Activated CD4-positive, CD25-positive, alpha-beta regulatory T cell treated with anti-CD3 and anti-CD28 coated beads, Interleukin-2, amount 50 U/mL, for 72 hours (primary cell): ENCODE measurements around the gene CA4.
"Not testable (repeated sequence)": the region's sequence is repeated elsewhere in the genome, so short reads cannot be mapped to it uniquely, and the experiment has no call there.

ENCODE experiments used
- DNase-seq: peaks from one replicate; pipeline ENCODE4 v3.0.0; 2021

The CA4 gene

GRCh38 chr17:60178180-60178579, 28.4 kb downstream of the CA4 start:
- DNase-seq, result not testable (repeated sequence)

GRCh38 chr17:60180380-60180779, 30.6 kb downstream of the CA4 start:
- not testable (repeated sequence) for DNase-seq

DNA sequence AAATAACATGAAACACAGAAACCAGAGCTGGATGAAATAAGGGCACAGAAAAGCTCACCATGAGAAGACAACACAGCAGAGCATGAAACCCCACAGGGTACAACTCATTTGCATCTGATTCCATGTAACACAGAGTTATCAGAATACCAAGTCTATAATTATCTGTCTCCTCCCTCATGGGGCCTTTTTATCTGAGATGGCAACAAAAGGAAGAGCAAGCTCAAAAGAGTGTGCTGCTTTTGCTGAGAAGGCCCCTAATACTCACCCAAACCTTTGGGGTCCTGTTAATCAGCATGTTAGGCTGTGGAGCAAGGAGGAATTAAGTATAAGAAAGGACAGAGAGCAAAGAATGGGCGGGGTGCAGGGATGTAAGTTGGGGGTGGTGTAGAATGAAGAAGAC, 36.6 kb downstream of the CA4 start:
- not testable (repeated sequence) for DNase-seq

- not testable (repeated sequence) for DNase-seq
Observed at GRCh38 chr17:60186846-60187745, 37.3 kb downstream of the CA4 start.

DNA sequence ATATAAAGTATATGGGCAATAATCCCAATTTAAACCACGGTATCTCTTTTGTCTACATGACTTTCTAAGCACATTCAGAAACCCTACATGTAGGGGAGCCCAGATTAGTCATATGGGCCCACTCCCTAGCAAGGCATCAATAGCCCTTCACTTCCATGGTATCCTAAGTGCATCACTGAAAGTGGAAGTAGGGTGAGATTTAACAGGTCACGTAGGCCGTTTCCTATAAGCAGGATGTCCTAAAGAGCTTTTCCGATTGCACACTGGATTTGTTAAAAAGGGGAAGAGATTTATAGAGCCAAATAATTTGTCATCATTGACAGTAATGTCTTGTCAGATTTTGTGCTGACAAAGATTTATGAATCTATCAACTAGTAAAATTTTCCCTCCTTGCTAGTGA, 39.0 kb downstream of the CA4 start:
- no peak for DNase-seq

- not testable (repeated sequence) for DNase-seq
Observed at GRCh38 chr17:60190032-60190431, 40.3 kb downstream of the CA4 start.

GRCh38 chr17:60193032-60193431, 43.3 kb downstream of the CA4 start:
- DNase-seq, result not testable (repeated sequence)

DNA sequence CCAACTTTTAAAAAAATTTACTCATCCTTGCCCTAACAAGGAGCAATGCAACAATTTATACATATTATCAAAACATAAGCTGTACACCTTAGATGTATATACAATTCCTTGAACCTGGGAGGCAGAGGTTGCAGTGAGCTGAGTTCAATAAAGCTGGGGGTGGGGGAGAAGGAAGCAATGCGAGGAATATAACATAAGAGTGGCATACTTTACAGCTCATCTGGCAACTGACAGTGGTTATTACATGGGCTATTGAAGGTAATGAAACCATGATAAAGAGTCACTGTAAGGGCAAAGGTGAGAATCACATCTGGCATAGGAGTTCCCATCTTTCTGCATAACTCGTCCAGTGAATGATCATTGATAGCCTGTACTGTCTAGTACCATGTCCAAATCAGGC, 43.7 kb downstream of the CA4 start:
- DNase-seq, result no peak

GRCh38 chr17:60194141-60194540, 44.4 kb downstream of the CA4 start:
- DNase-seq, result not testable (repeated sequence)

DNA sequence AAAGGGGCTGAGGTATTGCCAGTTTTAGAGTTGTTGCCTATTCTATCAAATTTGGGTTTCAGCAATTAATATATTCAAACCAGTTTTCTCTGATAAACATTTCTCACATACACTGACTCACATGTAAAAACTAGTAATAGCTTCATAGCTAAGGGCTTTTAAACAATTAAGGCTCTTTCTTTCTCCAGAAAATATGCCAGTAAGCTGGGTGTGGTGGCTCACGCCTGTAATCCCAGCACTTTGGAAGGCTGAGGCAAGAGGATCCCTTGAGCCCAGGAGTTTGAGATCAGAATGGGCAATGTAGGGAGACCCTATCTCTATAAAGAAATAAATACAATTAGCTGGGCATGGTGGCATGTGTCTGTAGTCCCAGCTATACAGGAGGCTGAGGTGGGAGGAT, 48.9 kb downstream of the CA4 start:
- not testable (repeated sequence) for DNase-seq

DNA sequence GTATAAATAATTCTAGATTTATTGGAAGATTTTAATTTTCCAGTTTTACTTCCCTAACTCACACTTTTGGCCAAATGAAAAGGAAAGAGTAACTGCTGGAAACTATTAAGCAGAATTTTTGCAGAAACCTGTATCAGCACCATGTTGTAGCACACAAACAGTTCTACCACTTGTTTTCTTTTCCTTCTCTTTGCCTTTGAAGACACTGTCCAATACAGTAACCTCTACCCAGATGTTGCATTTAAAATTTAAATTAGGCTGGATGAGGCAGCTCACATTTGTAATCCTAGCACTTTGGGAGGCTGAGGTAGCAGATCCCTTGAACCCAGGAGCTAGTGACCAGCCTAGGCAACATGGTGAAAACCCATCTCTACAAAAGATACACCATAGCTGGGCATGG, 56.0 kb downstream of the CA4 start:
- DNase-seq, result not testable (repeated sequence)

DNA sequence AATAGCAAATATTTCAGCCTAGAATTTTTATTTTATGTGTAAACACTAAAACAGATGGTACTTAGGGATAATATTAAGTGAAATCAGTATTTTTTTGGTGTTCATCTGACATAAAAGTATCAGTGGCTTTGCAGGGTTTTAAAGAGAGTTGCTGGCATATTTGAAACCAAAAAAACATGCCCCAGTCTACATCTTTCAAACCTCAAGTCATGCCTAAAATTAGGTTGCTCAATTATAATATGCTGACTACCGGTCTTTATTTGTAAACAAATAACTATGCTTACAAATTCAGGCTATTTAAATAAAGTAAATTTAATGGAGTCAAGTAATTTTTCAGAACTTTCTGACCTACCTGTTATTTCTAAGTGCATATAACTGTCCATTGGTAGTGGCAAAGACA, 58.5 kb downstream of the CA4 start:
- DNase-seq, result not testable (repeated sequence)
